ENCODE measurements around the gene ARHGEF4.

DNA sequence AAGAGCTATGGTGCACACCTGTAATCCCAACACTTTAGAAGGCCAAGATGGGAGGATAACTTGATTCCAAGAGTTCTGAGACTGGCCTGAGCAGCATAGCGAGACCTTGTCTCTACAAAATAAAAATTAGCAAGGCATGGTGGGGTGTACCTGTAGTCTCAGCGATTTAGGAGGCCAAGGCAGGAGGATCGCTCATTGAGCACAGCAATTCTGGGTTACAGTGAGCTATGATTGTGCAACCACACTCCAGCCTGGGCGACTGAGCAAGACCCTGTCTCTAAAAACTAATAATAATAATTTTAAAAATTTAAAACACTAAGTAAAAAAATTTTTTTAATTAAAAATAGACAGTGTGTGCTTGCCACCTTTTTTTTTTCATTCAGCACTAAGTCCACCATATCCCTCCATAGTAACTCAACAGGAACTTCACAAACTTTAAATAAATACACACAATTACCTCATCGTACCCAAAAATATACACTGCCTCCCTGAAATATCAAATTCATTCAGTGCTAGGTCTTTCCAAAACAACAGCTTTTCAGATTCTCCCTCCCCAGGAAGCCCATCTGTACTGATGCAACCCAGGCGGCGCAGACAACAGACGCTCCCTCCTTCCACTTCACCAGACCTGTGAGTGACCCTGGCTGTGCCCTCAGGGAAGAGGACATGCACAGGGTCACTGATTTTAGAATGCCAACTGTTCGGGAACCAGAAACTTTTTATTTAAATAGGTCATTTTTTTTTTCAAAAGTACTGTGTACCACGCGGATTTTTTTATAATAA is 227.0 kb downstream of the ARHGEF4 start:
- TF ChIP-seq CTCF (IDR thresholded peaks at IDR 0.05; ENCODE audit: insufficient read depth, low read depth, low read length): no peak
- TF ChIP-seq EZH2 (IDR thresholded peaks at IDR 0.05; ENCODE audit: insufficient read depth, low read length): no peak

All from astrocyte (in vitro differentiated cells and primary cell).